HL-60 (cell line): ENCODE results near the gene KRT34.

Experiments used
- DNase-seq, 2 experiments: peaks; one replicate each; pipeline ENCODE4 v3.0.0-alpha.2; 2010 to 2020; ENCODE audit warnings: low read depth in 1 of 2, low spot score in 1 of 2
- H3K27ac ChIP-seq: fragments of 250-450 bp; sonication (Bioruptor Pico); replicated peaks from 2 replicates; pipeline ENCODE4 v1.5.1; 2020; ENCODE audit warnings: mild to moderate bottlenecking, moderate library complexity
- H3K27me3 ChIP-seq: fragments of 250-450 bp; sonication (Bioruptor Pico); 2 replicates; pipeline ENCODE4 v1.5.1; 2021; ENCODE audit warnings: mild to moderate bottlenecking, moderate library complexity; ENCODE audit not compliant: insufficient read depth, poor library complexity, severe bottlenecking
- H3K4me3 ChIP-seq: replicated peaks from 2 replicates; pipeline ENCODE4 v1.5.1; 2011; ENCODE audit warnings: mild to moderate bottlenecking, control low read depth, low read length; ENCODE audit not compliant: insufficient read depth
- CTCF ChIP-seq: IDR thresholded peaks from one replicate; pipeline ENCODE4 v1.5.1; 2011; ENCODE audit warnings: low read length, control low read depth, inconsistent platforms; ENCODE audit not compliant: insufficient read depth
- GABPA ChIP-seq: IDR thresholded peaks from 2 replicates; pipeline ENCODE4 v1.6.1; 2012; ENCODE audit warnings: low read depth
- POLR2AphosphoS5 ChIP-seq: IDR thresholded peaks from 2 replicates; pipeline ENCODE4 v1.6.1; 2012; ENCODE audit warnings: low read depth
- REST ChIP-seq: IDR thresholded peaks from 2 replicates; pipeline ENCODE4 v1.6.1; 2012; ENCODE audit warnings: low read depth; ENCODE audit not compliant: insufficient replicate concordance
- SPI1 ChIP-seq: IDR thresholded peaks from 2 replicates; pipeline ENCODE4 v1.6.1; 2012; ENCODE audit warnings: low read depth, mild to moderate bottlenecking, borderline replicate concordance

Gene KRT34

GRCh38 chr17:41328207-41328606, 53.9 kb downstream of the KRT34 start:
- peaks cover 2% of the 10 kb centered on the region for H3K27me3 ChIP-seq
- DNase-seq: no peak
- H3K4me3 ChIP-seq: no peak overlapping the region
- TF ChIP-seq GABPA: no peak
- no peak for TF ChIP-seq POLR2AphosphoS5
- TF ChIP-seq SPI1: no peak
- no peak for TF ChIP-seq REST
- no peak for TF ChIP-seq CTCF
- H3K27ac ChIP-seq: no peak overlapping the region
